ENCODE measurements around the gene CLDN5.
"Not testable (repeated sequence)": the region's sequence is repeated elsewhere in the genome, so short reads cannot be mapped to it uniquely, and the experiment has no call there.

CLDN5 gene

GRCh38 chr22:19547620-19548019, 23.4 kb upstream of the CLDN5 start:
- DNase-seq (ENCODE audit: low read depth), result no peak

GRCh38 chr22:19546680-19547079, 22.5 kb upstream of the CLDN5 start:
- DNase-seq (ENCODE audit: low read depth), result no peak

GRCh38 chr22:19545935-19546207, 21.7 kb upstream of the CLDN5 start:
- DNase-seq (ENCODE audit: low read depth), result no peak

GRCh38 chr22:19543970-19544708, 19.9 kb upstream of the CLDN5 start:
- no peak for DNase-seq (ENCODE audit: low read depth)

- no peak for DNase-seq (ENCODE audit: low read depth)
These were observed 16.2 kb upstream of the CLDN5 start for GRCh38 chr22:19540394-19540793.

GRCh38 chr22:19537941-19538488, 13.8 kb upstream of the CLDN5 start:
- DNase-seq (ENCODE audit: low read depth), result no peak

- DNase-seq (ENCODE audit: low read depth), result no peak
These were observed 12.4 kb upstream of the CLDN5 start for GRCh38 chr22:19536564-19536963.

GRCh38 chr22:19535001-19535400, 10.8 kb upstream of the CLDN5 start:
- DNase-seq (ENCODE audit: low read depth), result no peak

- DNase-seq (ENCODE audit: low read depth), result no peak
These were observed 9.6 kb upstream of the CLDN5 start for GRCh38 chr22:19533857-19534256.

- DNase-seq (ENCODE audit: low read depth), result no peak
These were observed 8.9 kb upstream of the CLDN5 start for GRCh38 chr22:19533049-19533626.

GRCh38 chr22:19531327-19531726, 7.1 kb upstream of the CLDN5 start:
- DNase-seq (ENCODE audit: low read depth), result not testable (repeated sequence)

- no peak for DNase-seq (ENCODE audit: low read depth)
These were observed 6.5 kb upstream of the CLDN5 start for GRCh38 chr22:19530751-19531150.

- DNase-seq (ENCODE audit: low read depth), result no peak
These were observed 5.6 kb upstream of the CLDN5 start for GRCh38 chr22:19529811-19530210.

GRCh38 chr22:19527861-19528417, 3.7 kb upstream of the CLDN5 start:
- no peak for DNase-seq (ENCODE audit: low read depth)

- no peak for DNase-seq (ENCODE audit: low read depth)
These were observed 3.1 kb upstream of the CLDN5 start for GRCh38 chr22:19527321-19527721.

- DNase-seq (ENCODE audit: low read depth), result no peak
These were observed 2.5 kb upstream of the CLDN5 start for GRCh38 chr22:19526702-19527111.

- no peak for DNase-seq (ENCODE audit: low read depth)
These were observed 2.0 kb upstream of the CLDN5 start for GRCh38 chr22:19526076-19526701.

GRCh38 chr22:19525666-19526065, 1.5 kb upstream of the CLDN5 start:
- DNase-seq (ENCODE audit: low read depth), result no peak

- DNase-seq (ENCODE audit: low read depth), result no peak
These were observed 978 bp upstream of the CLDN5 start for GRCh38 chr22:19525116-19525660.

GRCh38 chr22:19523240-19524169, 705 bp downstream of the CLDN5 start:
- no peak for DNase-seq (ENCODE audit: low read depth)

GRCh38 chr22:19522881-19523239, 1.4 kb downstream of the CLDN5 start:
- DNase-seq (ENCODE audit: low read depth), result no peak
